Suprapubic skin (tissue), 4 donors: ENCODE results near the gene DOHH. TPM values are rescaled to one million over a fixed set of nuclear protein-coding genes. Genes with fewer than 3 reads are reported as not detected.
"Not testable (repeated sequence)": the region's sequence is repeated elsewhere in the genome, so short reads cannot be mapped to it uniquely, and the experiment has no call there.

ENCODE experiments used
- DNase-seq, 2 donors: peaks; one replicate each; pipeline ENCODE4 v3.0.0-alpha.2; 2019; ENCODE audit warnings: low spot score in 2 of 2
- H3K27ac ChIP-seq: fragments of 200-600 bp; sonication (generic); one replicate; pipeline ENCODE4 v1.5.1; 2019
- H3K27me3 ChIP-seq: fragments of 200-600 bp; sonication (generic); one replicate; pipeline ENCODE4 v1.5.1; 2019
- H3K36me3 ChIP-seq: fragments of 200-600 bp; sonication (generic); one replicate; pipeline ENCODE4 v1.5.1; 2019
- H3K4me1 ChIP-seq: fragments of 200-600 bp; sonication (generic); one replicate; pipeline ENCODE4 v1.5.1; 2019
- H3K4me3 ChIP-seq: fragments of 200-600 bp; sonication (generic); one replicate; pipeline ENCODE4 v1.5.1; 2019; ENCODE audit warnings: mild to moderate bottlenecking
- H3K9me3 ChIP-seq: fragments of 200-600 bp; sonication (generic); one replicate; pipeline ENCODE4 v1.5.1; 2019
- EP300 ChIP-seq: sonication (generic); formaldehyde crosslinking; IDR thresholded peaks from one replicate; pipeline ENCODE4 v1.6.1; 2017; ENCODE audit warnings: antibody characterized with exemption
- POLR2A ChIP-seq, 2 donors: fragments of 450-650 bp; IDR thresholded peaks; one replicate each; pipeline ENCODE4 v1.6.1; 2017; ENCODE audit warnings: antibody characterized with exemption in 2 of 2, mild to moderate bottlenecking in 2 of 2, moderate library complexity in 2 of 2
- POLR2AphosphoS5 ChIP-seq, 3 donors: sonication (generic); formaldehyde crosslinking; IDR thresholded peaks; one replicate each; pipeline ENCODE4 v1.6.1; 2017; ENCODE audit warnings: antibody characterized with exemption in 3 of 3
- WGBS: methylation state at CpG from one replicate; pipeline ENCODE4 v1.1.5; 2018; 5-methylcytosine and 5-hydroxymethylcytosine counted together
- total RNA-seq, 4 donors: library from RNA; depleted of rRNA; stranded (reverse); fragments of >200 nt; gene quantifications; one replicate each; pipeline ENCODE4 v1.1.0, GENCODE V29; 2016
- TF ChIP-seq, protein P1 (sequence below), 2 donors: fragments of 200-600 bp in 1 of 2; fragments of 450-650 bp in 1 of 2; sonication (generic) in 1 of 2; IDR thresholded peaks; one replicate each; pipeline ENCODE4 v1.5.1; 2016 to 2019; ENCODE audit warnings: antibody characterized with exemption in 2 of 2, mild to moderate bottlenecking in 1 of 2, moderate library complexity in 1 of 2

The DOHH gene
- total RNA-seq, 4 donors from 2014 or later = 10.9 to 21.7 (median 17.9) TPM

DNA sequence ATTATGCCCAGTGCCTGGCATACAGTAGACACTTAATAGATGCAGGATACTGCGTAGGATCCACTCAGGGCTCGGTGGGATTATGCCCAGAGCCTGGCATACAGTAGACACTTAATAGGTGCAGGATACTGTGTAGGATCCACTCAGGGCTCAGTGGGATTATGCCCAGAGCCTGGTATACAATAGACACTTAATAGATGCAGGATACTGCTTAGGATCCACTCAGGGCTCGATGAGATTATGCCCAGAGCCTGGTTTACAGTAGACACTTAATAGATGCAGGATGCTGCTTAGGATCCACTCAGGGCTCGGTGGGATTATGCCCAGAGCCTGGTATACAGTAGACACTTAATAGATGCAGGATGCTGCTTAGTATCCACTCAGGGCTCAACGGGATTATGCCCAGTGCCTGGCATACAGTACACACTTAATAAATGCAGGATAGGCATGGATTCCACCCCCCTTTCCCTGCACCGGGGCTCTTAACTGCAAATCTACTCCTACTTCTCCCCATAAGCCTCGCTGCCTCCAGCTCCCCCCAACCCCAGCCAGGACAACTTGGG, 45.0 kb downstream of the DOHH start:
- WGBS = 65% methylated on average over 7 of the region's 7 CpGs
- H3K27ac ChIP-seq = no peak overlapping the region

DNA sequence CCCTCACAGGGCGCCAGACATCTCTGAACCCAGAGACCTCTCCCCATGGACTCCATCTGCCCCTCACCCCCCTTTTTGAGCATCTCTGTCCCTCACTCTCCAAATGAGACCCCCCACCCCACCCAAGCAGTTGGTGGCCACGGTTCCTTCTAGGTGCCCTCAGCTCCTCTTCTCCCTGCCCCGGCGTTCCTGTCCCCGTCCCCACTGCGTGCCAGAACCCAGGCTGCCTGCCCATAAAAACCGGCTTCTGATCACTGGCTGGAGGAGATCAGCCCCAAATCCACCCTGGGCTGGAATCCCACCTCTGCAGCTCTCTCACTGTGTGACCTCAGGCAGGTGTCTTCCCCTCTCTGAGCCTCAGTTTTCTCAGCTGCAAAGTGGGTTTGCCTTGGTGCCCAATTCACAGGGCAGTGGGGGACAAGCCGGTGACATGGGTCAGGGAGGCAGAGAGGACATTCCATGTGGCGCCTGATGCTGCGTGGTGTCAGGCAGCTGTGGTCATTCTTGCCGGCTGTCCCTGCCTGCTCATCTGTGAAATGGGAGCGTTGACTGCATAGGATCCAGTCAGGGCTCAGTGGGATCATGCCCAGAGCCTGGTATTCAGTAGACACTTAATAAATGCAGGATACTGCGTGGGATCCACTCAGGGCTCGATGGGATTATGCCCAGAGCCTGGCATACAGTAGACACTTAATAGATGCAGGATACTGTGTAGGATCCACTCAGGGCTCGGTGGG, 45.6 kb downstream of the DOHH start:
- TF ChIP-seq EP300 = no peak
- no peak for TF ChIP-seq POLR2A (IDR thresholded peaks at IDR 0.05)
- TF ChIP-seq, protein P1, sequence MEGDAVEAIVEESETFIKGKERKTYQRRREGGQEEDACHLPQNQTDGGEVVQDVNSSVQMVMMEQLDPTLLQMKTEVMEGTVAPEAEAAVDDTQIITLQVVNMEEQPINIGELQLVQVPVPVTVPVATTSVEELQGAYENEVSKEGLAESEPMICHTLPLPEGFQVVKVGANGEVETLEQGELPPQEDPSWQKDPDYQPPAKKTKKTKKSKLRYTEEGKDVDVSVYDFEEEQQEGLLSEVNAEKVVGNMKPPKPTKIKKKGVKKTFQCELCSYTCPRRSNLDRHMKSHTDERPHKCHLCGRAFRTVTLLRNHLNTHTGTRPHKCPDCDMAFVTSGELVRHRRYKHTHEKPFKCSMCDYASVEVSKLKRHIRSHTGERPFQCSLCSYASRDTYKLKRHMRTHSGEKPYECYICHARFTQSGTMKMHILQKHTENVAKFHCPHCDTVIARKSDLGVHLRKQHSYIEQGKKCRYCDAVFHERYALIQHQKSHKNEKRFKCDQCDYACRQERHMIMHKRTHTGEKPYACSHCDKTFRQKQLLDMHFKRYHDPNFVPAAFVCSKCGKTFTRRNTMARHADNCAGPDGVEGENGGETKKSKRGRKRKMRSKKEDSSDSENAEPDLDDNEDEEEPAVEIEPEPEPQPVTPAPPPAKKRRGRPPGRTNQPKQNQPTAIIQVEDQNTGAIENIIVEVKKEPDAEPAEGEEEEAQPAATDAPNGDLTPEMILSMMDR (IDR thresholded peaks at IDR 0.05) = no peak
- TF ChIP-seq POLR2AphosphoS5 (IDR thresholded peaks at IDR 0.05) = no peak
- peaks cover 39% of the 10 kb centered on the region for H3K4me1 ChIP-seq
- no peak for DNase-seq
- no peak overlapping the region for H3K4me3 ChIP-seq
- peaks cover 77% of the 10 kb centered on the region for H3K36me3 ChIP-seq
- no peak overlapping the region for H3K27ac ChIP-seq
- H3K9me3 ChIP-seq = no peaks in the 10 kb centered on the region
- WGBS = 94% methylated on average over 12 of the region's 15 CpGs
- no peaks in the 10 kb centered on the region for H3K27me3 ChIP-seq

More for the DNA sequence above, 45.0 kb downstream of the DOHH start:
- Histone ChIP-seq H3K36me3 (peaks cover 70% of the 10 kb centered on the region), H3K27me3 (no peaks in the 10 kb centered on the region), H3K4me3 (no peak overlapping the region), H3K9me3 (no peaks in the 10 kb centered on the region), H3K4me1 (peaks cover 41% of the 10 kb centered on the region)
- DNase-seq = no peak
- TF ChIP-seq, protein P1 (IDR thresholded peaks at IDR 0.05) = no peak
- TF ChIP-seq POLR2AphosphoS5 (IDR thresholded peaks at IDR 0.05) = no peak
- no peak for TF ChIP-seq EP300
- TF ChIP-seq POLR2A (IDR thresholded peaks at IDR 0.05) = no peak

DNA sequence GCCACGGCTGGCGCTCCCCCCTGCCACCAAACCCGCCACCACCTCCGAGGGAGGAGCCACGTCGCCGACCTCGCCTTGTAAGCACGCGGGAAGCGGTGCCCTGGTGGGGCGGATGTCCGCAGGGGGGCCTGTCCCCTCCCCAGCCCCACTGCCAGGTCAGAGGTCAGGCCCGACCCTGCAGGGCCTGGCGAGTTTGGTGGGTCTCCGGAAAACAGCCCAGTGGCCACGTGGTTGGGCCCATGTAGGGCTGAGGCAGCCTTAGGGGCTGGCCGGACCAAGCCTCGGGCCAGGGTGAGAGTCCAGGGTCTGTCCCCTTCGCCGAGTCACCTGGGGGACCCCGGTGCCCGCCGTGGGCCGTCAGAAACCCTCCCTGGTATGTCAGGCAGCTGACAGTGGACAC, 46.6 kb downstream of the DOHH start:
- no peak for DNase-seq
- no peak for TF ChIP-seq EP300
- no peak overlapping the region for H3K27ac ChIP-seq

DNA sequence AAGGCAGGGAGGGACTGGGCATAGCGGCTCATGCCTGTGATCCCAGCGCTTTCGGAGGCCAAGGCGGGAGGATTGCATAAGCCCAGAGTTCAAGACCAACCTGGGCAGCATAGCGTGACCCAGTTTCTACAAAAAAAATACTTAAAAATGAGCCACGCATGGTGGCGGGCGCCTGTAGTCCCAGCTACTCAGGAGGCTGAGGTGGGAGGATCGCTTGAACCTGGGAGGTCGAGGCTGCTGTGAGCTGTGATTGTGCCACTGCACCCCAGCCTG, 47.6 kb downstream of the DOHH start:
- H3K27ac ChIP-seq, DNase-seq, H3K9me3 ChIP-seq, H3K4me3 ChIP-seq, H3K27me3 ChIP-seq: not testable (repeated sequence)
- 98% methylated on average over 10 of the region's 10 CpGs for WGBS
- H3K4me1 ChIP-seq = peaks cover 19% of the 10 kb centered on the region
- peaks cover 96% of the 10 kb centered on the region for H3K36me3 ChIP-seq

More for the DNA sequence above, 46.6 kb downstream of the DOHH start:
- peaks cover 87% of the 10 kb centered on the region for H3K36me3 ChIP-seq
- WGBS = 76% methylated on average over 13 of the region's 25 CpGs
- no peak overlapping the region for H3K4me3 ChIP-seq
- no peaks in the 10 kb centered on the region for H3K27me3 ChIP-seq
- peaks cover 29% of the 10 kb centered on the region for H3K4me1 ChIP-seq
- no peaks in the 10 kb centered on the region for H3K9me3 ChIP-seq

DNA sequence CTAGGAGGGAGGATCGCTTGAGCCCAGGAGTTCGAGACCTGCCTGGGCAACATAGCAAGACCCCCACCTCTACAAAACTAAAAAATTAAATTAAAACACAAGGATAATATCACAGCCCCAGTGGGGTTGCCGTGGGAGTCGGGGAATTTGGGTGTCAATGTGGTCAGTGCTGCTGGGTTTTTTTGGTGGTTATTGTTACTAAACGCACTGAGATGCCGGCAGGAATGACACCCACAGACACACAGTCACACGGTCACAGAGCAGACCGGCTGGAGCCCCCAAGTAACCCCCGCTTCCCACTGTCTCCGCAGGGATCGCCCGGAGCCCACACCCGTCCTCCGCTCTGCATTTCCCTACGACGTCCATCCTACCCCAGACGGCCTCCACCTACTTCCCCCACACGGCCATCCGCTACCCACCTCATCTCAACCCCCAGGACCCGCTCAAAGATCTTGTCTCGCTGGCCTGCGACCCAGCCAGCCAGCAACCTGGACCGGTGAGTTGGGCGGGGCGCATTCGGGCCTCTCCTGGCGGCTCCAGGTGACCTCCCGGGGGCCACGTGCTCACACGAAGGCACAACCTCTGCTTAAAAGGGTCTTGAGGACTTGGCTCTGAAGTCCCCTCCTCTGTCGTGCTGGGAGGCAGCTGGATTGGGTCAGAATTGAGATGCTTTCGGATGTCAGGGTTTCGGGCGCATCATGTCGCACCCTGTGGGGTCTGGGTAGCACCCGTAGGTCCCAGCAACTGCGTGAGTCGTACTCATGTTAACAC, 48.1 kb downstream of the DOHH start:
- TF ChIP-seq POLR2A (IDR thresholded peaks at IDR 0.05) = no peak
- TF ChIP-seq, protein P1 (IDR thresholded peaks at IDR 0.05) = no peak
- no peak for TF ChIP-seq EP300
- TF ChIP-seq POLR2AphosphoS5 (IDR thresholded peaks at IDR 0.05) = no peak
- DNase-seq = no peak
- peak overlapping the region; percentile 56 for H3K27ac ChIP-seq
- peaks cover 14% of the 10 kb centered on the region for H3K4me1 ChIP-seq
- 94% methylated on average over 38 of the region's 38 CpGs for WGBS
- no peak overlapping the region for H3K4me3 ChIP-seq
- no peaks in the 10 kb centered on the region for H3K9me3 ChIP-seq
- H3K36me3 ChIP-seq = peaks cover 97% of the 10 kb centered on the region
- no peaks in the 10 kb centered on the region for H3K27me3 ChIP-seq

DNA sequence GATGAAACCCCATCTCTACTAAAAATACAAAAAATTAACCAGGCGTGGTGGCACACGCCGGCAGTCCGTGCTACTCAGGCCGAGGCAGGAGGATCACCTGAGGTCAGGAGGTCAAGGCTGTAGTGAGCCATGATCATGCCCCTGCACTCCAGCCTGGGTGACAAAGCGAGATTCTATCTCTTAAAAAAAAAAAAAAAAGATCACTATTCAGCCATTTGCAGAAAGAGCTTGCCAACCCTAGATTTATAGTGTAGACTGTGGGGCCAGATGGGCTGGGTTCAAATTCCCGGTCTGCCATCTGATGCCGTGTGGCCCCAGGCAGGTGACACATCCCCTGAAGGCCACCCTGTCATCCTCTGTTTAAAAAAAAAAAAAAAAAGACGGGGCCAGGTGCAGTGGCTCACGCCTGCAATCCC, 49.0 kb downstream of the DOHH start:
- WGBS = 73% methylated on average over 10 of the region's 10 CpGs

More for the DNA sequence above, 49.0 kb downstream of the DOHH start:
- Histone ChIP-seq H3K27ac (peak overlapping the region; percentile 56), H3K9me3 (no peaks in the 10 kb centered on the region), H3K36me3 (peaks cover 93% of the 10 kb centered on the region), H3K4me1 (peaks cover 7% of the 10 kb centered on the region), H3K4me3 (no peak overlapping the region), H3K27me3 (no peaks in the 10 kb centered on the region)
- TF ChIP-seq POLR2AphosphoS5 (IDR thresholded peaks at IDR 0.05) (no peak), EP300 (no peak), POLR2A (IDR thresholded peaks at IDR 0.05) (no peak)
- TF ChIP-seq, protein P1 (IDR thresholded peaks at IDR 0.05) = no peak
- DNase-seq = no peak
